Ishikawa (cell line): ENCODE results near the gene FSD1L.
A peak's percentile ranks its signal among the peaks of the same experiment; 100 is the strongest.

Source experiments
- CEBPB ChIP-seq: IDR thresholded peaks from 2 replicates; pipeline ENCODE4 v1.6.1; 2012
- CREB1 ChIP-seq: IDR thresholded peaks from 2 replicates; pipeline ENCODE4 v1.6.1; 2012; ENCODE audit warnings: low read depth
- EGR1 ChIP-seq: IDR thresholded peaks from 2 replicates; pipeline ENCODE4 v1.6.1; 2012
- EP300 ChIP-seq: IDR thresholded peaks from 2 replicates; pipeline ENCODE4 v1.6.1; 2012; ENCODE audit warnings: borderline replicate concordance
- FOXM1 ChIP-seq: IDR thresholded peaks from 2 replicates; pipeline ENCODE4 v1.6.1; 2012; ENCODE audit warnings: low read depth, borderline replicate concordance
- NFIC ChIP-seq: IDR thresholded peaks from 2 replicates; pipeline ENCODE4 v1.6.1; 2012
- RAD21 ChIP-seq: IDR thresholded peaks from 2 replicates; pipeline ENCODE4 v1.6.1; 2012; ENCODE audit warnings: low read depth
- TAF1 ChIP-seq: IDR thresholded peaks from 2 replicates; pipeline ENCODE4 v1.6.1; 2012; ENCODE audit warnings: low read depth, mild to moderate bottlenecking
- TCF12 ChIP-seq: IDR thresholded peaks from 2 replicates; pipeline ENCODE4 v1.6.1; 2012; ENCODE audit warnings: low read depth
- TEAD4 ChIP-seq: IDR thresholded peaks from 2 replicates; pipeline ENCODE4 v1.6.1; 2012
- YY1 ChIP-seq: IDR thresholded peaks from 2 replicates; pipeline ENCODE4 v1.6.1; 2012; ENCODE audit warnings: low read depth
- ZBTB7A ChIP-seq: IDR thresholded peaks from 2 replicates; pipeline ENCODE4 v1.6.1; 2012; ENCODE audit warnings: low read depth
- TF ChIP-seq, protein P1 (sequence below): IDR thresholded peaks from 2 replicates; pipeline ENCODE4 v1.6.1; 2012
- TF ChIP-seq, protein P2 (sequence below): IDR thresholded peaks from 2 replicates; pipeline ENCODE4 v1.6.1; 2012
- TF ChIP-seq, protein P3 (sequence below): IDR thresholded peaks from 2 replicates; pipeline ENCODE4 v1.6.1; 2012; ENCODE audit warnings: low read depth, mild to moderate bottlenecking

Gene FSD1L

DNA sequence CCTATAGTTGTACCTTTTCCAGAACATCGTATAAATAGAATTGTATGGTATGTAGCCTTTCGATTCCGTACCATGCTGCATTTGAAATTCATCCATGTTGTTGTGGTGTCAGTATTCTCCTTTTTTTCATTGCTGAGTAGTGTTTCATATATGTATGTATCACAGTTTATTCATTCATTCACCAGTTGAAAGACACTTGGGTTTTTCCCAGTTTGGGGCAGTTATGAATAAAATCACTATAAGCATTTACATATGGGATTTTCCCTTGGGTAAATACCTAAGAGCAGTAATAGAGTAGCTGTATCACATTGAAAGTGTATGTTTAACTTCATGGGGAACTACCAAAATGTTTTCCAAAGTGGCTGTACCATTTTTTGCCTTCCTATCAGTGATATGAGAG, 94.0 kb downstream of the FSD1L start:
- TF ChIP-seq FOXM1 (no peak), YY1 (no peak), EGR1 (no peak), TEAD4 (no peak), TCF12 (no peak), TAF1 (no peak)
- TF ChIP-seq, protein P1, sequence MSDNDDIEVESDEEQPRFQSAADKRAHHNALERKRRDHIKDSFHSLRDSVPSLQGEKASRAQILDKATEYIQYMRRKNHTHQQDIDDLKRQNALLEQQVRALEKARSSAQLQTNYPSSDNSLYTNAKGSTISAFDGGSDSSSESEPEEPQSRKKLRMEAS: no peak

DNA sequence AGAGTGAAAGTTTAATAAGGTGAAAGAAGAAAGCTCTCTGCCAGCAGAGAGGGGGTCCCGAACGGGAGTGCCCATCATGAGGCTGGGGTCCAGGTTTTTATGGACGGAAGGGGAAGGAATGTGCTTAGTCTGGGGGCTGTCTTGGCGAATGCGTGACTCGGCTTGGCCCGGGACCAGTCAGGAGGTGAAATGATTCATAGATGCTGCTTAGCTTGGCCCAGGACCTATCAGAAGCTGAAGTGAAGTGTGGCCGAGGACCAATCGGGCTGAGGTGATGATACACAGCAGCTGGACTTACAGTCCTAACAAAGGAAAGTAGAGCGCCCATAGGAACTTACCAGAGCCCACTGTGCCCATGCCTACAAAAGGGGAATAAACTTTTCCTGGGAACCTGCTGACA, 106.2 kb downstream of the FSD1L start:
- no peak for TF ChIP-seq YY1
- TF ChIP-seq TEAD4: no peak
- TF ChIP-seq, protein P2, sequence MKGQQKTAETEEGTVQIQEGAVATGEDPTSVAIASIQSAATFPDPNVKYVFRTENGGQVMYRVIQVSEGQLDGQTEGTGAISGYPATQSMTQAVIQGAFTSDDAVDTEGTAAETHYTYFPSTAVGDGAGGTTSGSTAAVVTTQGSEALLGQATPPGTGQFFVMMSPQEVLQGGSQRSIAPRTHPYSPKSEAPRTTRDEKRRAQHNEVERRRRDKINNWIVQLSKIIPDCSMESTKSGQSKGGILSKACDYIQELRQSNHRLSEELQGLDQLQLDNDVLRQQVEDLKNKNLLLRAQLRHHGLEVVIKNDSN: no peak
- no peak for TF ChIP-seq CEBPB
- TF ChIP-seq FOXM1: no peak
- TF ChIP-seq CREB1: no peak

DNA sequence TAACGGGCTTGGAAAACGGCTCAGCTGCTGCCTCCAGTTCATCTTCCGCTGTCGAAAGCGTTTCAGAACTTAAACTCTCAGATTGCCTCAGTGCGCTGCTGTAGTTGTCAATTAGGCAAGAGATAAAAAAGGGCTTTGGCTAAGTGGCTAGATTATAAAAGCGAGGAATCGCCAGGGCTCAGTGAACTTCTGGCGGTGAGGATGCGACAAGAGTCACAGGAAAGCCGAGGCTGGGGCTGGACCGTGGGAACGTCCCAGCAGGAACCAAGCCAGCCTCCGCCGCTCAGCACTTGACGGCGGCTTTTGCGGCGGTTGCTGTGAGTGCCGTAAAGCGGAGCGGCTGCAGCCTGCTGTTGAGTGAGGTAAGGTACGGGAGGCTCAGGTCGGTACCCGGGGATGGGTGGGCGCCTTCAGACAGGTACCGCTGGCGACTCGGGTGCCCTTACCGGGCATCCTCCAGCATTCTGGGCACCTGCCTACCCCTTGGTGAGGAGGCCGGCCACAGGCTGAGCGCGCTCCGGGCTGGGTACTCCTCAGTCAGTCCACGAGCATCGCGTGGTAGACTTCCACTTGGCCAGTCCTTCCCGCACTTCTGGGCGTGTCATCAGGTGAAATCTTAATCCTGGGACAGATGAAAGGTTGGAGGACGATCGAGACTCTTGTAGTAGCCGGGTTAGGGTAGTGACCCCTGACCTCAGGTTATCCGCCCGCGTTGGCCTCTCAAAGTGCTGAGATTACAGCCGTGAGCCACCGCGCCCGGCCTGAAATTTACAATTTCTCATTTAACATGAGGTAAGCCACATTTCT, 110.2 kb downstream of the FSD1L start, which contains the start of gene FKTN:
Gene FKTN (plus strand): TSS at position 328 of the 807 bp plus-strand sequence. CDS start 16,902 bp downstream, outside the sequence.
- TF ChIP-seq TCF12 (peak; percentile 41; the same call in 1 of the 2 replicates), ZBTB7A (0 out of 2 replicates have a peak, but pooled peaks have one; percentile 26), EGR1 (no peak), EP300 (no peak), NFIC (peak; percentile 53), TEAD4 (no peak), YY1 (0 out of 2 replicates have a peak, but pooled peaks have one; percentile 14), CEBPB (no peak; the same call in 1 of the 2 replicates), CREB1 (no peak), FOXM1 (no peak), RAD21 (no peak), TAF1 (peak; percentile 89)
- TF ChIP-seq, protein P3, sequence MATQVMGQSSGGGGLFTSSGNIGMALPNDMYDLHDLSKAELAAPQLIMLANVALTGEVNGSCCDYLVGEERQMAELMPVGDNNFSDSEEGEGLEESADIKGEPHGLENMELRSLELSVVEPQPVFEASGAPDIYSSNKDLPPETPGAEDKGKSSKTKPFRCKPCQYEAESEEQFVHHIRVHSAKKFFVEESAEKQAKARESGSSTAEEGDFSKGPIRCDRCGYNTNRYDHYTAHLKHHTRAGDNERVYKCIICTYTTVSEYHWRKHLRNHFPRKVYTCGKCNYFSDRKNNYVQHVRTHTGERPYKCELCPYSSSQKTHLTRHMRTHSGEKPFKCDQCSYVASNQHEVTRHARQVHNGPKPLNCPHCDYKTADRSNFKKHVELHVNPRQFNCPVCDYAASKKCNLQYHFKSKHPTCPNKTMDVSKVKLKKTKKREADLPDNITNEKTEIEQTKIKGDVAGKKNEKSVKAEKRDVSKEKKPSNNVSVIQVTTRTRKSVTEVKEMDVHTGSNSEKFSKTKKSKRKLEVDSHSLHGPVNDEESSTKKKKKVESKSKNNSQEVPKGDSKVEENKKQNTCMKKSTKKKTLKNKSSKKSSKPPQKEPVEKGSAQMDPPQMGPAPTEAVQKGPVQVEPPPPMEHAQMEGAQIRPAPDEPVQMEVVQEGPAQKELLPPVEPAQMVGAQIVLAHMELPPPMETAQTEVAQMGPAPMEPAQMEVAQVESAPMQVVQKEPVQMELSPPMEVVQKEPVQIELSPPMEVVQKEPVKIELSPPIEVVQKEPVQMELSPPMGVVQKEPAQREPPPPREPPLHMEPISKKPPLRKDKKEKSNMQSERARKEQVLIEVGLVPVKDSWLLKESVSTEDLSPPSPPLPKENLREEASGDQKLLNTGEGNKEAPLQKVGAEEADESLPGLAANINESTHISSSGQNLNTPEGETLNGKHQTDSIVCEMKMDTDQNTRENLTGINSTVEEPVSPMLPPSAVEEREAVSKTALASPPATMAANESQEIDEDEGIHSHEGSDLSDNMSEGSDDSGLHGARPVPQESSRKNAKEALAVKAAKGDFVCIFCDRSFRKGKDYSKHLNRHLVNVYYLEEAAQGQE: peak; percentile 34; the same call in 1 of the 2 replicates
- TF ChIP-seq, protein P1: peak; percentile 38; the same call in 1 of the 2 replicates
- TF ChIP-seq, protein P2: no peak

DNA sequence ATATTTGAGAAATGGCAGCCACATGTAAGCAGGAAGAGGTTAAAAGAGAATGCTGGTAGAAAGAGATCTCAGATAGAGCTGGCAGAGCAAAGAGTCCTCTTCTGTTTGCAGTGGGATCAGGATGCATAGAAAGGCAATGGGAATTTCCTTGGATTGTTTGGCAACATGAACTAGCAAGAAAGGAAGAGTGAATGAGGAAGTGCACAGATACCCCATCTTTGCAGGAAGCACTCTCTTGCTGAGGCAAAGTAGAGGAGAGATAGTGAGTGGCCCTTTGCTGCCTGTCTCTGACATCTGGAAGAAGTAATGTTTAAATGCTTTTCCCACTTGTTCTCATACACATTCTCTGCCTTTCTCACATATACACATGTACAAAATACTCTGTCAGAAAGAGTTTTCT, 124.6 kb downstream of the FSD1L start:
- TF ChIP-seq EGR1: no peak
- no peak for TF ChIP-seq YY1
- no peak for TF ChIP-seq TAF1
- TF ChIP-seq TEAD4: no peak
- TF ChIP-seq EP300: no peak
- no peak for TF ChIP-seq CREB1
- TF ChIP-seq FOXM1: no peak
- TF ChIP-seq TCF12: no peak
- TF ChIP-seq, protein P1: no peak
- TF ChIP-seq, protein P2: no peak

DNA sequence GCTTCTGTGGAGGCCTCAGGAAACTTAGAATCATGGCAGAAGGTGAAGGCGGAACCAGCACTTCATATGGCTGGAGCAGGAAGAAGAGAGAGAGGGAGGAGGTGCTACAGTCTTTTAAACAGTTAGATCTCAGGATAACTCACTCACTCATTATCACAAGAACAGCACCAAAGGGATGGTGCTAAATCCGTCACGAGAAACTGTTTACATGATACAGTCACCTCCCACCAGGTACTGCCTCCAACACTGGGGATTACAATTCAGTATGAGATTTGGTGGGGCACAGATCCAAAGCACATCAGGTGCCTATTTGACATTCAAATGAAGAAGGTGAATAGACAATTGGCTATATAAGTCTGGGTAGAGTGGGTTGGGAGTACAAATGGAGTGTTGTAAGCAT, 145.3 kb downstream of the FSD1L start:
- TF ChIP-seq CEBPB (no peak), NFIC (no peak), ZBTB7A (no peak), TAF1 (no peak), EGR1 (no peak), YY1 (no peak), RAD21 (no peak), TCF12 (no peak), FOXM1 (no peak)
- TF ChIP-seq, protein P2: no peak
- TF ChIP-seq, protein P1: no peak
- TF ChIP-seq, protein P3: no peak
